AG09309 (cell line): ENCODE measurements around the gene CBY1.
"Not testable (repeated sequence)": the region's sequence is repeated elsewhere in the genome, so short reads cannot be mapped to it uniquely, and the experiment has no call there.

Experiments used
- DNase-seq: peaks from one replicate; pipeline ENCODE4 v3.0.0-alpha.2; 2010; ENCODE audit warnings: low read depth
- H3K4me3 ChIP-seq: 2 replicates; pipeline ENCODE4 v1.5.1; 2011; ENCODE audit warnings: mild to moderate bottlenecking, low read depth, low read length, moderate library complexity; ENCODE audit not compliant: control insufficient read depth
- TF ChIP-seq, protein P1 (sequence below): IDR thresholded peaks from 2 replicates; pipeline ENCODE4 v1.5.1; 2011; ENCODE audit warnings: mild to moderate bottlenecking, low read depth, low read length, inconsistent platforms; ENCODE audit not compliant: insufficient read depth, control insufficient read depth; ENCODE audit errors: missing control alignments

The CBY1 gene

DNA sequence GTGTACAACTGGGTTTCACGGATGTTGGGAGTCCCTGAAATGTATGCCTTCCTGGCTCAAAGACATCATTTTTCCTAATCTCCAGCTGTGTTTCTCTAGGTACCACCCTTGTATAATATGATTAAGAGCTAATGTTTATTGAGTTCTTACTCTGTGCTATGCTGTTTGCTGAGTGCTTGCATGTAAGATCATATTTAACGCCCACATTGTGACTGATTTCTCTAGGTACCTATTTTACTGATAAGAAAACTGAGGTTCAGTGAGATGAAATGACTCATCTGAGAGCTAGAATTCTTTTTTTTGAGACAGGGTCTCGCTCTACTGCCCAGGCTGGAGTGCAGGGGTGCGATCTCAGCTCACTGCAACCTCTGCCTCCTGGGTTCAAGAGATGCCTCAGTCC is 42.9 kb upstream of the CBY1 start:
- H3K4me3 ChIP-seq = no peak overlapping the region
- no peak for DNase-seq
- TF ChIP-seq, protein P1, sequence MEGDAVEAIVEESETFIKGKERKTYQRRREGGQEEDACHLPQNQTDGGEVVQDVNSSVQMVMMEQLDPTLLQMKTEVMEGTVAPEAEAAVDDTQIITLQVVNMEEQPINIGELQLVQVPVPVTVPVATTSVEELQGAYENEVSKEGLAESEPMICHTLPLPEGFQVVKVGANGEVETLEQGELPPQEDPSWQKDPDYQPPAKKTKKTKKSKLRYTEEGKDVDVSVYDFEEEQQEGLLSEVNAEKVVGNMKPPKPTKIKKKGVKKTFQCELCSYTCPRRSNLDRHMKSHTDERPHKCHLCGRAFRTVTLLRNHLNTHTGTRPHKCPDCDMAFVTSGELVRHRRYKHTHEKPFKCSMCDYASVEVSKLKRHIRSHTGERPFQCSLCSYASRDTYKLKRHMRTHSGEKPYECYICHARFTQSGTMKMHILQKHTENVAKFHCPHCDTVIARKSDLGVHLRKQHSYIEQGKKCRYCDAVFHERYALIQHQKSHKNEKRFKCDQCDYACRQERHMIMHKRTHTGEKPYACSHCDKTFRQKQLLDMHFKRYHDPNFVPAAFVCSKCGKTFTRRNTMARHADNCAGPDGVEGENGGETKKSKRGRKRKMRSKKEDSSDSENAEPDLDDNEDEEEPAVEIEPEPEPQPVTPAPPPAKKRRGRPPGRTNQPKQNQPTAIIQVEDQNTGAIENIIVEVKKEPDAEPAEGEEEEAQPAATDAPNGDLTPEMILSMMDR = no peak

DNA sequence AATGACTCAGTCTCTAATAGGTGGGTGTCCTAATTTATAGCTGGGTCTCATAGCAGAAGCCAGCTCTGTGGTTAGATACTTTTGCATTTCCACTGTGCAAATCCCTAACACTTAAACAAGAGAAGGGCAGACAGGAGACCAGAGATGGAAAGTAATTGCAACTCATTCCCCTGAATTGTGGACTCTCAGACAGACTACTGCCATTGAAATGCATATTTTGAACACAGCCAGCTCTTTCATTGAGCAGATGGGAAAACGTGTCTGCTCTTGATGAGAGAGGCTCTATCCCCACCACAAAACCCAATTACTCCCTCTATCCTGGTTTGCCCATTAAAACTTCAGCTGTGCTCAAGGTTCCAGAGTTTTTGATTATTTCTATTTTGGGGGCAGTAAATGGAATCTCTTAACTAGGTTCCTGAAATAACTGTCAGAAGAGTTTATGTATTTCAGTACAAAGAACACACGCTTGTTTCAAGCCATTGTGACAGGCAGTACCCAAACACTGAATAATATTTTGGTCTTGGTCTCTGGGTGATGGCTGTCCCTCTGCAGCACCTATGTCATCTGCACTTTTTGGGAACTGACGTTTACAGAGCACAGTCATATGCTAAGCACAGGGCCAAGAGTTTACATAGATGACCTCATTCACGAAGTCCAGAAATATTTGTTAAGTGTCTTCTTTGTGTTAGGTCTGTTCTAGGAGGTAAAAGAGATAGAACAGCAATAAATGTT is 41.9 kb upstream of the CBY1 start:
- no peak for DNase-seq
- no peak overlapping the region for H3K4me3 ChIP-seq
- TF ChIP-seq, protein P1 = no peak

DNA sequence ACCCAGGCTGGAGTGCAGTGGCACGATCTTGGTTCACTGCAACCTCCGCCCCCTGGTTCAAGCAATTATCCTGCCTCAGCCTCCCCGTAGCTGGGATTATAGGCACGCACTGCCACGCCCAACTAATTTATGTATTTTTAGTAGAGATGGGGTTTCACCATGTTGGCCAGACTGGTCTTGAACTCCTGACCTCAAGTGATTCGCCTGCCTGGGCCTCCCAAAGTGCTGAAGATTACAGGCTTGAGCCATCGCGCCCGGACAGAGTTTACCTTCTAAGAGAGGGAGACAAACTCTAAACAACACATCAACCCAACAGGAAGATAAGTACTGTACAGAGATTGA is 41.4 kb upstream of the CBY1 start:
- DNase-seq, H3K4me3 ChIP-seq: not testable (repeated sequence)

DNA sequence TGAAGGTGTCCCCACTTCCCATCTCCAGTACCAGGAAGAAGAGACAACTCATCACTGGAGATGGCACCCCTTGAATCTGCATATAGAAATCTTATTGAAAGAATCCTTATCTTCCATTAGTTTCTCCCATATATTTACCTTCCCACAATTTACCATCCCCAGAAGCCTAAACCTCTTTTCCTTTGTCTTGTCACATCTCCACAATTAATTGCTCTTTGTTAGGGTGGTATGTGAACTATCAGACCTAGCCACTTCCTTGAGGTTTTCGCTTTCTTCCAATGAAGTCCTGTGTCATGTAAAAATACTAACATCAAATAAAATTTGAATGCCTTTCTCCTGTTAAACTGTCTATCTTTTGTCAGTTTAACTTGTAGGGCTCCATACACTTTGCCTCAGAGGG is 38.2 kb upstream of the CBY1 start:
- H3K4me3 ChIP-seq = no peak overlapping the region
- no peak for DNase-seq
- TF ChIP-seq, protein P1 = no peak

DNA sequence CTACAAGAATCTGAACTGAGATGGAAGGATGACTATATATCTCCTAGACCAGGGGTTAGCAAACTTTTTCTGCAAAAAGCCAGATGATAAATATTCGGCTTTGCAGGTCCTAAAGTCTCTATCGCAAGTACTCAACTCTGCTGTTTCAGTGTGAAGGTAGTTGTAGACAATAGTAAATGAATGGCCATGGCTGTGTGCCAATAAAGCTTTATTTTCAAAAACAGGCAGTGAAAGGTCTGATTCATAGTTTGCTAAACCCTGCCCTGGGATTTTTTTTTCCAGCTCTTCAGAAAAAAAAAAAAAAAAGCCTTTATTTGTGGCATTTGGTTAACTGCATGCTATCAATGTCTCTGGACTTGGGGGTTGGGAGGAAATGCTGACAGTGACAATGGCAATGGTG is 37.8 kb upstream of the CBY1 start:
- no peak overlapping the region for H3K4me3 ChIP-seq
- TF ChIP-seq, protein P1 = no peak
- no peak for DNase-seq

DNA sequence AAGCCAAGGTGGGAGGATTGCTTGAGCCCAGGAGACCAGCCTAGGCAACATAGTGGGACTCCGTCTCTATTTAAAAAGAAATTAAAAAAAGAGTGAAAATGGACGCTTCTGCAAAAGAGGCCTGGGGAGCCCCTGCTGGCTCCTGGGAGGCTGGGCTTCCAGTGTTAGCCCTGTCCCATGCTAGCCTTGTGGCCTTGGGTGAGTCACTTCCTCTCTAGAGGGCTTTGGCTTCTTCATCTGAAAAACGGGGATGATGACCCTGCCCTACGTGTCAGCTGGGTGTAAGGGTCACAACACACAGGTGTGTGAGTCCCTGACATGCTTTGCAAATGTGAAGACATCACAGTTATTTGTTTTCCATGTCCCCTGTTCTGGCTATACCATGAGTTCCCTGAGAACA is 33.1 kb upstream of the CBY1 start:
- no peak overlapping the region for H3K4me3 ChIP-seq
- TF ChIP-seq, protein P1 = no peak
- DNase-seq = no peak

DNA sequence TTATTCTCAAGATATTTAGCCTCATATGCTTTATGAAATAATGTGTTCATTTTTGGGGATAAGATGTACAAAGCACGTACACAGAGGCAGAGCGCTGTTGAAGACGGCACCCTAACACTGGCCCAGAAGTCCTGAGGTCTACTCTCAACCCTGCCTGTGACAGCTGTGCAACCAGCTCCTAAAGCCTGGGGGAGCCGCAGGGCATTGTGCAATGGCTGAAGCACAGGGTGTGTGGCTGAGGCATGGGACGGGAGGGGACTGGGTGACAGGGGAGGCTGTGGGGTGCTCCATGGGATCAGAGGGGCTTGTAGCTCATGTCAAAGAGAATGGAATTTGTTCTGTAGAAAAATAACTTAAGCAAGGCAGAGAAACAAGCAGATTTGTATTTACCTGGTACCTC is 28.0 kb upstream of the CBY1 start:
- TF ChIP-seq, protein P1 = no peak
- H3K4me3 ChIP-seq = no peak overlapping the region
- no peak for DNase-seq
